Omental fat pad (tissue), 4 donors: ENCODE results near the gene FAM114A2. TPM values are rescaled to one million over a fixed set of nuclear protein-coding genes. Genes with fewer than 3 reads are reported as not detected.

Experiments
- ATAC-seq: fragments of 150-250 bp; one replicate; pipeline ENCODE4 v1.9.1; 2016; ENCODE audit warnings: mild to moderate bottlenecking, moderate library complexity; ENCODE audit not compliant: low FRiP score
- DNase-seq: peaks from one replicate; pipeline ENCODE4 v3.0.0-alpha.2; 2019; ENCODE audit warnings: low spot score
- CTCF ChIP-seq, 3 donors: fragments of 450-650 bp; IDR thresholded peaks; one replicate each; pipeline ENCODE4 v1.5.1; 2016 to 2017; ENCODE audit warnings: antibody characterized with exemption in 3 of 3, mild to moderate bottlenecking in 3 of 3, moderate library complexity in 2 of 3
- total RNA-seq, 4 donors: library from RNA; depleted of rRNA; stranded (reverse); fragments of >200 nt; gene quantifications; one replicate each; pipeline ENCODE4 v1.1.0, GENCODE V29; 2016

The FAM114A2 gene
- total RNA-seq, 4 donors from 2014 or later, result 13.2 to 21.1 (median 17.8) TPM

- no peak for ATAC-seq
- DNase-seq, result no peak
- TF ChIP-seq CTCF (IDR thresholded peaks at IDR 0.05), result no peak
Measured at GRCh38 chr5:154060606-154061005, 21.9 kb upstream of the FAM114A2 start.

GRCh38 chr5:154059583-154059982, 20.9 kb upstream of the FAM114A2 start:
- DNase-seq (no peak), ATAC-seq (no peak)
- TF ChIP-seq CTCF (IDR thresholded peaks at IDR 0.05), result no peak

- DNase-seq (no peak), ATAC-seq (no peak)
- no peak for TF ChIP-seq CTCF (IDR thresholded peaks at IDR 0.05)
Measured at GRCh38 chr5:154059039-154059430, 20.3 kb upstream of the FAM114A2 start.

GRCh38 chr5:154058055-154059038, 19.6 kb upstream of the FAM114A2 start:
- TF ChIP-seq CTCF (IDR thresholded peaks at IDR 0.05), result no peak
- no peak for ATAC-seq
- no peak for DNase-seq

- ATAC-seq (no peak), DNase-seq (no peak)
- no peak for TF ChIP-seq CTCF (IDR thresholded peaks at IDR 0.05)
Measured at GRCh38 chr5:154055201-154055600, 16.5 kb upstream of the FAM114A2 start.

- no peak for TF ChIP-seq CTCF (IDR thresholded peaks at IDR 0.05)
- DNase-seq, result no peak
- no peak for ATAC-seq
Measured at GRCh38 chr5:154053468-154053867, 14.8 kb upstream of the FAM114A2 start.

- no peak for TF ChIP-seq CTCF (IDR thresholded peaks at IDR 0.05)
- ATAC-seq (no peak), DNase-seq (no peak)
Measured at GRCh38 chr5:154049636-154050035, 10.9 kb upstream of the FAM114A2 start.
